ENCODE data around the gene REEP3. TPM values are rescaled to one million over a fixed set of nuclear protein-coding genes. Genes with fewer than 3 reads are reported as not detected.

The REEP3 gene
- polyA plus RNA-seq, 1 donor from 2014 or later = 6.9 TPM

DNA sequence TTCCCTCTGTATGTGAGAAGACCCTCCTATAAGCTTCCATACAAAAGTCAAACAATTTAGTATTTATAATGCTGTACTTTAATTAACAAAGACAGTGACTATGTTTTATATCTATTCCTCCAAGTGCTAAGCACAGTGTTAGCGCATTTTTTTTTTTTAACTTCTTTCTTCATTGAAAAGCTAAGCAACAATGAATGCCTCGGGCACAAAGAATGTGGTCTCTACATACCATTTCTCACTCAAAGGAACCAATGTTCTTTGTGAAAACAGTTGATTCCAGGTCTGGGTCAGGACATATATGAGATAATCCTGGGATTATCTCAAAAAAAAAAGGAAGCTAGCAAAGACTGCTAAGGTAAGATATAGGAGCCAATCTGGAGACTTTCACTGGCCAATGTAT, 26.2 kb upstream of the REEP3 start:
- H3K79me2 ChIP-seq (replicated peaks; ENCODE audit: insufficient read depth, low read length) = peaks cover 65% of the 10 kb centered on the region

DNA sequence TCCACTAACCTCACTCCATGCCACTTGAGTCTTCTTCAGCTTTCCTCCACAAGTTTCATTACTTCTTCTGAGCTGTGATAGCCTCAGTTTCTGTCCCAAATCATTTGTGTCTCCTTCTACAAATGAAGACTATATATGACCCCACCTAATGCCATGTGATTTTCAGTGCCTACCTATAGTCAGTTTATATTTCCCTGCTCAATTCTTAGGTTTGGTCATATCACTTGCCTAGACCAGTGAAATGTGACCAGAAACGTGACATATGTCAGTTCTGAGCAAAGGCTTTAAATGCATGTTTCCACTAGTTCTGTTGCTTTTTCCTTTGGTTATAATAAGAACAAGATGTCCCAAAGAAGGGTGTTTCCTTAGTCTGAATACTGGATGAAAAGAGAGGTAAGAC, 24.6 kb upstream of the REEP3 start:
- Histone ChIP-seq H3K9me3 (ENCODE audit: low read length) (no peaks in the 10 kb centered on the region), H3K27me3 (ENCODE audit: insufficient read depth, low read depth, low read length) (no peaks in the 10 kb centered on the region), H3K9me2 (ENCODE audit: insufficient read depth, low read length) (no peaks in the 10 kb centered on the region), H4K20me1 (ENCODE audit: insufficient read depth) (no peaks in the 10 kb centered on the region), H3K4me2 (ENCODE audit: low read length) (no peak overlapping the region), H3K27ac (ENCODE audit: low read length) (no peak overlapping the region), H3K4me3 (ENCODE audit: low read length) (no peak overlapping the region), H2AFZ (ENCODE audit: low read depth, low read length) (no peak overlapping the region), H3K9ac (ENCODE audit: low read length) (no peak overlapping the region), H3K79me2 (replicated peaks; ENCODE audit: insufficient read depth, low read length) (peaks cover 59% of the 10 kb centered on the region), H3F3A (ENCODE audit: insufficient read depth, low read length, poor library complexity, severe bottlenecking) (no peaks in the 10 kb centered on the region), H3K36me3 (ENCODE audit: insufficient read depth, low read length) (peaks cover 3% of the 10 kb centered on the region)
- no peak for TF ChIP-seq SMC3 (conservative IDR thresholded peaks at IDR 0.05; ENCODE audit: poor library complexity)
- TF ChIP-seq, protein P1, sequence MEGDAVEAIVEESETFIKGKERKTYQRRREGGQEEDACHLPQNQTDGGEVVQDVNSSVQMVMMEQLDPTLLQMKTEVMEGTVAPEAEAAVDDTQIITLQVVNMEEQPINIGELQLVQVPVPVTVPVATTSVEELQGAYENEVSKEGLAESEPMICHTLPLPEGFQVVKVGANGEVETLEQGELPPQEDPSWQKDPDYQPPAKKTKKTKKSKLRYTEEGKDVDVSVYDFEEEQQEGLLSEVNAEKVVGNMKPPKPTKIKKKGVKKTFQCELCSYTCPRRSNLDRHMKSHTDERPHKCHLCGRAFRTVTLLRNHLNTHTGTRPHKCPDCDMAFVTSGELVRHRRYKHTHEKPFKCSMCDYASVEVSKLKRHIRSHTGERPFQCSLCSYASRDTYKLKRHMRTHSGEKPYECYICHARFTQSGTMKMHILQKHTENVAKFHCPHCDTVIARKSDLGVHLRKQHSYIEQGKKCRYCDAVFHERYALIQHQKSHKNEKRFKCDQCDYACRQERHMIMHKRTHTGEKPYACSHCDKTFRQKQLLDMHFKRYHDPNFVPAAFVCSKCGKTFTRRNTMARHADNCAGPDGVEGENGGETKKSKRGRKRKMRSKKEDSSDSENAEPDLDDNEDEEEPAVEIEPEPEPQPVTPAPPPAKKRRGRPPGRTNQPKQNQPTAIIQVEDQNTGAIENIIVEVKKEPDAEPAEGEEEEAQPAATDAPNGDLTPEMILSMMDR (IDR thresholded peaks at IDR 0.05; ENCODE audit: poor library complexity, severe bottlenecking) = no peak
- TF ChIP-seq, protein P2, sequence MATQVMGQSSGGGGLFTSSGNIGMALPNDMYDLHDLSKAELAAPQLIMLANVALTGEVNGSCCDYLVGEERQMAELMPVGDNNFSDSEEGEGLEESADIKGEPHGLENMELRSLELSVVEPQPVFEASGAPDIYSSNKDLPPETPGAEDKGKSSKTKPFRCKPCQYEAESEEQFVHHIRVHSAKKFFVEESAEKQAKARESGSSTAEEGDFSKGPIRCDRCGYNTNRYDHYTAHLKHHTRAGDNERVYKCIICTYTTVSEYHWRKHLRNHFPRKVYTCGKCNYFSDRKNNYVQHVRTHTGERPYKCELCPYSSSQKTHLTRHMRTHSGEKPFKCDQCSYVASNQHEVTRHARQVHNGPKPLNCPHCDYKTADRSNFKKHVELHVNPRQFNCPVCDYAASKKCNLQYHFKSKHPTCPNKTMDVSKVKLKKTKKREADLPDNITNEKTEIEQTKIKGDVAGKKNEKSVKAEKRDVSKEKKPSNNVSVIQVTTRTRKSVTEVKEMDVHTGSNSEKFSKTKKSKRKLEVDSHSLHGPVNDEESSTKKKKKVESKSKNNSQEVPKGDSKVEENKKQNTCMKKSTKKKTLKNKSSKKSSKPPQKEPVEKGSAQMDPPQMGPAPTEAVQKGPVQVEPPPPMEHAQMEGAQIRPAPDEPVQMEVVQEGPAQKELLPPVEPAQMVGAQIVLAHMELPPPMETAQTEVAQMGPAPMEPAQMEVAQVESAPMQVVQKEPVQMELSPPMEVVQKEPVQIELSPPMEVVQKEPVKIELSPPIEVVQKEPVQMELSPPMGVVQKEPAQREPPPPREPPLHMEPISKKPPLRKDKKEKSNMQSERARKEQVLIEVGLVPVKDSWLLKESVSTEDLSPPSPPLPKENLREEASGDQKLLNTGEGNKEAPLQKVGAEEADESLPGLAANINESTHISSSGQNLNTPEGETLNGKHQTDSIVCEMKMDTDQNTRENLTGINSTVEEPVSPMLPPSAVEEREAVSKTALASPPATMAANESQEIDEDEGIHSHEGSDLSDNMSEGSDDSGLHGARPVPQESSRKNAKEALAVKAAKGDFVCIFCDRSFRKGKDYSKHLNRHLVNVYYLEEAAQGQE (IDR thresholded peaks at IDR 0.05; ENCODE audit: borderline replicate concordance) = no peak
- no peak for TF ChIP-seq EP300 (conservative IDR thresholded peaks at IDR 0.05; ENCODE audit: poor library complexity, severe bottlenecking)
- no peak for TF ChIP-seq POLR2AphosphoS5 (IDR thresholded peaks at IDR 0.05)
- TF ChIP-seq RAD21 (conservative IDR thresholded peaks at IDR 0.05) = no peak
- TF ChIP-seq EZH2 (IDR thresholded peaks at IDR 0.05; ENCODE audit: borderline replicate concordance, insufficient read depth, low read length, poor library complexity, severe bottlenecking) = no peak
- no peak for TF ChIP-seq TAF1 (IDR thresholded peaks at IDR 0.05; ENCODE audit: low read depth)
- no peak for TF ChIP-seq MXI1 (conservative IDR thresholded peaks at IDR 0.05; ENCODE audit: poor library complexity, severe bottlenecking)

More for the DNA sequence above, 26.2 kb upstream of the REEP3 start:
- H3K9ac ChIP-seq (ENCODE audit: low read length) = no peak overlapping the region
- no peak overlapping the region for H2AFZ ChIP-seq (ENCODE audit: low read depth, low read length)
- H3K9me2 ChIP-seq (ENCODE audit: insufficient read depth, low read length) = no peaks in the 10 kb centered on the region
- TF ChIP-seq, protein P2 (IDR thresholded peaks at IDR 0.05; ENCODE audit: borderline replicate concordance) = no peak
- TF ChIP-seq EP300 (conservative IDR thresholded peaks at IDR 0.05; ENCODE audit: poor library complexity, severe bottlenecking) = no peak
- no peak for TF ChIP-seq RAD21 (conservative IDR thresholded peaks at IDR 0.05)
- TF ChIP-seq SMC3 (conservative IDR thresholded peaks at IDR 0.05; ENCODE audit: poor library complexity) = no peak
- TF ChIP-seq POLR2AphosphoS5 (IDR thresholded peaks at IDR 0.05) = no peak
- TF ChIP-seq, protein P1 (IDR thresholded peaks at IDR 0.05; ENCODE audit: poor library complexity, severe bottlenecking) = no peak
- no peak for TF ChIP-seq TAF1 (IDR thresholded peaks at IDR 0.05; ENCODE audit: low read depth)
- TF ChIP-seq EZH2 (IDR thresholded peaks at IDR 0.05; ENCODE audit: borderline replicate concordance, insufficient read depth, low read length, poor library complexity, severe bottlenecking) = no peak
- TF ChIP-seq MXI1 (conservative IDR thresholded peaks at IDR 0.05; ENCODE audit: poor library complexity, severe bottlenecking) = no peak
- no peak overlapping the region for H3K27ac ChIP-seq (ENCODE audit: low read length)
- H3K36me3 ChIP-seq (ENCODE audit: insufficient read depth, low read length) = peaks cover 3% of the 10 kb centered on the region
- no peaks in the 10 kb centered on the region for H3K9me3 ChIP-seq (ENCODE audit: low read length)
- H3K27me3 ChIP-seq (ENCODE audit: insufficient read depth, low read depth, low read length) = no peaks in the 10 kb centered on the region
- H3K4me3 ChIP-seq (ENCODE audit: low read length) = no peak overlapping the region
- H3F3A ChIP-seq (ENCODE audit: insufficient read depth, low read length, poor library complexity, severe bottlenecking) = no peaks in the 10 kb centered on the region
- no peak overlapping the region for H3K4me2 ChIP-seq (ENCODE audit: low read length)
- H4K20me1 ChIP-seq (ENCODE audit: insufficient read depth) = no peaks in the 10 kb centered on the region
